Skeletal muscle satellite cell (primary cell): Measurements from ENCODE around the gene TCEA2.
A peak's percentile ranks its signal among the peaks of the same experiment; 100 is the strongest.

Experiments
- H3K27me3 ChIP-seq: 2 replicates; pipeline ENCODE4 v1.7.0; 2013; ENCODE audit warnings: low read length; ENCODE audit not compliant: control insufficient read depth, insufficient read depth
- H3K36me3 ChIP-seq: 2 replicates; pipeline ENCODE4 v1.7.0; 2013; ENCODE audit warnings: mild to moderate bottlenecking, control low read depth, low read length; ENCODE audit not compliant: insufficient read depth
- H3K4me1 ChIP-seq: 2 replicates; pipeline ENCODE4 v1.7.0; 2013; ENCODE audit warnings: low read length; ENCODE audit not compliant: control insufficient read depth, insufficient read depth
- H3K4me2 ChIP-seq: 2 replicates; pipeline ENCODE4 v1.7.0; 2013; ENCODE audit warnings: mild to moderate bottlenecking, low read length
- H3K4me3 ChIP-seq: 2 replicates; pipeline ENCODE4 v1.7.0; 2013; ENCODE audit warnings: low read length
- H3K9ac ChIP-seq: 2 replicates; pipeline ENCODE4 v1.7.0; 2013; ENCODE audit warnings: mild to moderate bottlenecking, low read depth, low read length, moderate library complexity
- H3K9me3 ChIP-seq: replicated peaks from 2 replicates; pipeline ENCODE4 v1.7.0; 2013; ENCODE audit warnings: mild to moderate bottlenecking, control low read depth, low read length

The TCEA2 gene

GRCh38 chr20:64071341-64072332, 8.6 kb downstream of the TCEA2 start:
- no peak overlapping the region for H3K9ac ChIP-seq
- H3K4me1 ChIP-seq: no peaks in the 10 kb centered on the region
- H3K36me3 ChIP-seq: peaks cover 4% of the 10 kb centered on the region
- H3K27me3 ChIP-seq: no peaks in the 10 kb centered on the region
- H3K4me3 ChIP-seq: no peak overlapping the region
- no peak overlapping the region for H3K4me2 ChIP-seq
- no peaks in the 10 kb centered on the region for H3K9me3 ChIP-seq

- Histone ChIP-seq H3K4me1 (peaks cover 1% of the 10 kb centered on the region), H3K4me2 (no peak overlapping the region), H3K36me3 (peaks cover 4% of the 10 kb centered on the region)
Observed at GRCh38 chr20:64072498-64073063, 9.6 kb downstream of the TCEA2 start.

GRCh38 chr20:64073476-64074183, 10.6 kb downstream of the TCEA2 start:
- peaks cover 12% of the 10 kb centered on the region for H3K4me1 ChIP-seq
- peaks cover 4% of the 10 kb centered on the region for H3K36me3 ChIP-seq
- H3K9ac ChIP-seq: no peak overlapping the region
- H3K4me2 ChIP-seq: no peak overlapping the region
- no peak overlapping the region for H3K4me3 ChIP-seq
- H3K27me3 ChIP-seq: no peaks in the 10 kb centered on the region
- no peaks in the 10 kb centered on the region for H3K9me3 ChIP-seq

More at GRCh38 chr20:64072498-64073063, 9.6 kb downstream of the TCEA2 start:
- no peaks in the 10 kb centered on the region for H3K9me3 ChIP-seq
- no peaks in the 10 kb centered on the region for H3K27me3 ChIP-seq
- no peak overlapping the region for H3K9ac ChIP-seq
- no peak overlapping the region for H3K4me3 ChIP-seq

- Histone ChIP-seq H3K9me3 (no peaks in the 10 kb centered on the region), H3K27me3 (no peaks in the 10 kb centered on the region), H3K4me1 (peaks cover 18% of the 10 kb centered on the region), H3K4me2 (no peak overlapping the region), H3K9ac (no peak overlapping the region), H3K36me3 (peaks cover 4% of the 10 kb centered on the region), H3K4me3 (no peak overlapping the region)
Observed at GRCh38 chr20:64074184-64074789, 11.3 kb downstream of the TCEA2 start.

GRCh38 chr20:64074963-64075362, 12.0 kb downstream of the TCEA2 start:
- peaks cover 4% of the 10 kb centered on the region for H3K36me3 ChIP-seq
- peaks cover 18% of the 10 kb centered on the region for H3K4me1 ChIP-seq
- H3K4me2 ChIP-seq: no peak overlapping the region
- H3K9ac ChIP-seq: no peak overlapping the region
- H3K4me3 ChIP-seq: no peak overlapping the region
- no peaks in the 10 kb centered on the region for H3K27me3 ChIP-seq
- H3K9me3 ChIP-seq: no peaks in the 10 kb centered on the region

GRCh38 chr20:64075556-64075955, 12.6 kb downstream of the TCEA2 start:
- Histone ChIP-seq H3K9ac (no peak overlapping the region), H3K9me3 (no peaks in the 10 kb centered on the region), H3K4me1 (peaks cover 23% of the 10 kb centered on the region), H3K4me3 (no peak overlapping the region), H3K36me3 (peaks cover 4% of the 10 kb centered on the region), H3K27me3 (no peaks in the 10 kb centered on the region), H3K4me2 (no peak overlapping the region)

- H3K9ac ChIP-seq: no peak overlapping the region
- peaks cover 4% of the 10 kb centered on the region for H3K36me3 ChIP-seq
- H3K4me2 ChIP-seq: no peak overlapping the region
- no peaks in the 10 kb centered on the region for H3K27me3 ChIP-seq
- peaks cover 25% of the 10 kb centered on the region for H3K4me1 ChIP-seq
- H3K4me3 ChIP-seq: no peak overlapping the region
- H3K9me3 ChIP-seq: no peaks in the 10 kb centered on the region
Observed at GRCh38 chr20:64076061-64076997, 13.3 kb downstream of the TCEA2 start.

GRCh38 chr20:64077094-64077493, 14.1 kb downstream of the TCEA2 start:
- peaks cover 4% of the 10 kb centered on the region for H3K36me3 ChIP-seq

GRCh38 chr20:64077541-64077875, 14.5 kb downstream of the TCEA2 start:
- no peaks in the 10 kb centered on the region for H3K9me3 ChIP-seq
- no peaks in the 10 kb centered on the region for H3K27me3 ChIP-seq
- no peak overlapping the region for H3K4me3 ChIP-seq
- H3K4me1 ChIP-seq: peaks cover 25% of the 10 kb centered on the region
- peaks cover 4% of the 10 kb centered on the region for H3K36me3 ChIP-seq
- no peak overlapping the region for H3K9ac ChIP-seq
- no peak overlapping the region for H3K4me2 ChIP-seq

More at GRCh38 chr20:64077094-64077493, 14.1 kb downstream of the TCEA2 start:
- H3K9ac ChIP-seq: no peak overlapping the region
- H3K4me3 ChIP-seq: no peak overlapping the region
- no peak overlapping the region for H3K4me2 ChIP-seq
- peaks cover 25% of the 10 kb centered on the region for H3K4me1 ChIP-seq
- no peaks in the 10 kb centered on the region for H3K9me3 ChIP-seq
- no peaks in the 10 kb centered on the region for H3K27me3 ChIP-seq

- peaks cover 27% of the 10 kb centered on the region for H3K4me1 ChIP-seq
- H3K9me3 ChIP-seq: no peaks in the 10 kb centered on the region
- peaks cover 4% of the 10 kb centered on the region for H3K36me3 ChIP-seq
- H3K27me3 ChIP-seq: peaks cover 3% of the 10 kb centered on the region
- H3K4me3 ChIP-seq: peak overlapping the region; percentile 90
- H3K9ac ChIP-seq: no peak overlapping the region
- peak overlapping the region; percentile 97 for H3K4me2 ChIP-seq
Observed at GRCh38 chr20:64077876-64078551, 15.0 kb downstream of the TCEA2 start.
